ENCODE results near the gene STRC. TPM values are rescaled to one million over a fixed set of nuclear protein-coding genes. Genes with fewer than 3 reads are reported as not detected.
"Not testable (repeated sequence)": the region's sequence is repeated elsewhere in the genome, so short reads cannot be mapped to it uniquely, and the experiment has no call there.

Gene STRC
- total and polyA plus RNA-seq, 2 experiments from 2014 or later: 4.6 to 5.6 TPM

DNA sequence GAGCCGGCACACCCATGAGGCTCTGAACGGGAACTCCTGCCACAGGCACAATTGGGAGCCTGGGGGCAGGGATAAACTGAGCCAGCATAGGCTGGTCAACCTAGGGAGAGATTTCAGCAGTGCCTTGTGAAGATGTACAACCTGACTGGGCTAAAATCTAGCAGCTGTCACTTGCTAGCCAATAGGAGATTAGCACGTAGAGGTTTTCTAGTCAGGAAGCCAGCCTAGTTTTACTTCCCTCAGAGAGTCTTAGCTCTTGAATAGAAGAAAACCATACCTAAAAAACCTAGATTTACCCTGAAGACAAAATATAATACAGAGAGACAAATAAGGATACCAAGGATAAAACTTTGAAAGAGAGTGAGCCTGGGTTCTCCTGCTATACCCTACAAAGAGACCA is 55.8 kb downstream of the STRC start:
- not testable (repeated sequence) for H3K27me3 ChIP-seq; H3K36me3 ChIP-seq; H3K4me3 ChIP-seq; DNase-seq (ENCODE audit: low read depth in 1 of 2, low spot score in 1 of 2); H3K4me1 ChIP-seq (ENCODE audit: low read depth); H3K27ac ChIP-seq; H3K9me3 ChIP-seq (ENCODE audit: low read depth)

DNA sequence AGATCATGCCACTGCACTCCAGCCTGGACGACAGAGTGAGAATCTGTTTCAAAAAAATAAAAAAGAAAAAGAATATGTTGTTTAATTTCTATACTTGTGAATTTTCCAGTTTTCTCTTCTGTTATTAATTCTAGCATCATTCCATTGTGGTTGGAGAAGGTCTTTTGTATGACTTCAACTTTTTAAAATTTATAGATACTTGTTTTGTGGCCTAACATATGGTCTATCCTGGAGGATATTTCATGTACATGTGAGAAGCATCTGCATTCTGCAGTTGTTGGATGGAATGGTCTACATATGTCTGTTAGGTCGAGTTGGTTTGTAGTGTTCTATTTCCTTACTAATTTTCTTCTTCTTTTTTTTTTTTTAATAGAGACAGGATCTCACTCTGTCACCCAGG is 65.6 kb downstream of the STRC start:
- TF ChIP-seq, protein P1, sequence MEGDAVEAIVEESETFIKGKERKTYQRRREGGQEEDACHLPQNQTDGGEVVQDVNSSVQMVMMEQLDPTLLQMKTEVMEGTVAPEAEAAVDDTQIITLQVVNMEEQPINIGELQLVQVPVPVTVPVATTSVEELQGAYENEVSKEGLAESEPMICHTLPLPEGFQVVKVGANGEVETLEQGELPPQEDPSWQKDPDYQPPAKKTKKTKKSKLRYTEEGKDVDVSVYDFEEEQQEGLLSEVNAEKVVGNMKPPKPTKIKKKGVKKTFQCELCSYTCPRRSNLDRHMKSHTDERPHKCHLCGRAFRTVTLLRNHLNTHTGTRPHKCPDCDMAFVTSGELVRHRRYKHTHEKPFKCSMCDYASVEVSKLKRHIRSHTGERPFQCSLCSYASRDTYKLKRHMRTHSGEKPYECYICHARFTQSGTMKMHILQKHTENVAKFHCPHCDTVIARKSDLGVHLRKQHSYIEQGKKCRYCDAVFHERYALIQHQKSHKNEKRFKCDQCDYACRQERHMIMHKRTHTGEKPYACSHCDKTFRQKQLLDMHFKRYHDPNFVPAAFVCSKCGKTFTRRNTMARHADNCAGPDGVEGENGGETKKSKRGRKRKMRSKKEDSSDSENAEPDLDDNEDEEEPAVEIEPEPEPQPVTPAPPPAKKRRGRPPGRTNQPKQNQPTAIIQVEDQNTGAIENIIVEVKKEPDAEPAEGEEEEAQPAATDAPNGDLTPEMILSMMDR (IDR thresholded peaks at IDR 0.05; ENCODE audit: low read depth, low read length): no peak
- H3K9me3 ChIP-seq (ENCODE audit: low read depth): no peaks in the 10 kb centered on the region
- H3K4me1 ChIP-seq (ENCODE audit: low read depth): no peaks in the 10 kb centered on the region
- no peak overlapping the region for H3K4me3 ChIP-seq
- H3K27ac ChIP-seq: no peak overlapping the region
- no peaks in the 10 kb centered on the region for H3K36me3 ChIP-seq
- H3K27me3 ChIP-seq: no peaks in the 10 kb centered on the region
- no peak for DNase-seq (ENCODE audit: low read depth in 1 of 2, low spot score in 1 of 2)

DNA sequence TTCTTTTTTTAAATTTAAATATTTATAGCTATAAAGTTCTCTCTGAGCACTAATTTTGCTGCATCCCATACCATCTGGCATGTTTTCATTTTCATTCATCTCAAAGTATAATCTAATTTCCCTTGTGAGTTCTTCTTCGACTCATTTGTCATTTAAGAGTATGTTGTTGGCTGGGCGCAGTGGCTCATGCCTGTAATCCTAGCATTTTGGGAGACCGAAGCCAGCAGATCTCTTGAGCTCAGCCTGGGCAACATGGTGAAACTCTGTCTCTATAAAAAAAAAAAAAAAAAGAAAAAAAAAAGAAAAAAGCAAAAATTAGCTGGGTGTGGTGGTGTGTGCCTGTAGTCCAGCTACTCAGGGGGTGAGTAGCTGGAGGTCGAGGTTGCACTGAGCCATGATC is 66.3 kb downstream of the STRC start:
- no peaks in the 10 kb centered on the region for H3K27me3 ChIP-seq
- TF ChIP-seq, protein P1 (IDR thresholded peaks at IDR 0.05; ENCODE audit: low read depth, low read length): no peak
- H3K36me3 ChIP-seq: peaks cover 2% of the 10 kb centered on the region
- H3K4me1 ChIP-seq (ENCODE audit: low read depth): no peaks in the 10 kb centered on the region
- no peaks in the 10 kb centered on the region for H3K9me3 ChIP-seq (ENCODE audit: low read depth)
- no peak overlapping the region for H3K4me3 ChIP-seq
- DNase-seq (ENCODE audit: low read depth in 1 of 2, low spot score in 1 of 2): no peak
- no peak overlapping the region for H3K27ac ChIP-seq

DNA sequence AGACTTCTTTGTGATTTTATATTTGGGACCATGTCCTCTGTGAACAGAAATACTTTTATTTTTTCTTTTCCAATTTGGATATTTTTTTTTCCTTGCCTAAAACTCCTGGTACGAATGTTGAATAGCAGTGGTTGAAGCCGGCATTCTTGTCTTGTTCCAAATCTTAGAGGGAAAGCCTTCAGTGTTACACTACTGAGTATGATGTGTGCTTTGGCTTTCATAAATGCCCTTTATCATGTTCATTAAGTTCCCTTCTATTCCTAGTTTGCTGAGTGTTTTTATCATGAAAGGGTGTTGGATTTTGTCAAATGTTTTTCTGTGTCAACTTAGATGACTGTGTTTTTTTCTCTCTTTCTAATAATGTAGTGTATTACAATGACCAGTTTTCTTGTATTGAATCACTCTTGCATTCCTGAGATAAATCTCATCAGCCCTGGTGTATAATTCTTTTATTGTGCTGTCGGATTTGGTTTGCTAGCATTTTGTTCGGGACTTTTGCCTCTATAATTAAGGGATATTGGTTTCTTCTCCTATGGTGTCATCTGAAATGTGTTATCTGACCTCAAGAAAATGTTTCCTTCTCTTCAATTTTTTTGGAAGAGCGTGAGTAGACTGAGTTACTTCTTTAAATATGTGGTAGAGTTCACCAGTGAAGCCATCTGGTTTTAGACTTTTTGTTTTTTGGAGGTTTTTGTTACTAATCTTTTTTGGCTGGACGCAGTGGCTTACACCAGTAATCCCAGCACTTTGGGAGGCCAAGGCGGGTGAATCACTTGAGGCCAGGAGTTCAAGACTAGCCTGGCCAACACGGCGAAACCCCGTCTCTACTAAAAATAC is 67.9 kb downstream of the STRC start:
- Histone ChIP-seq H3K4me3 (no peak overlapping the region), H3K27me3 (no peaks in the 10 kb centered on the region), H3K36me3 (peaks cover 2% of the 10 kb centered on the region), H3K9me3 (ENCODE audit: low read depth) (no peaks in the 10 kb centered on the region), H3K27ac (no peak overlapping the region), H3K4me1 (ENCODE audit: low read depth) (no peaks in the 10 kb centered on the region)
- TF ChIP-seq, protein P1 (IDR thresholded peaks at IDR 0.05; ENCODE audit: low read depth, low read length): no peak
- peak in 1 of 2 donors; percentile 62 for DNase-seq (ENCODE audit: low read depth in 1 of 2, low spot score in 1 of 2)

Other genes starting within 250 kb of the STRC start
- 27.1 and 29.8 TPM in 2 replicates for gene ZSCAN29, start 247.8 kb downstream of the STRC start, total RNA-seq
- 10.9 and 13.7 TPM in 2 replicates for gene ZSCAN29, start 247.8 kb downstream of the STRC start, polyA plus RNA-seq
- 7.1 and 10.7 TPM in 2 replicates for gene TUBGCP4, start 247.7 kb downstream of the STRC start, total RNA-seq
- 16.3 and 19.1 TPM in 2 replicates for gene TUBGCP4, start 247.7 kb downstream of the STRC start, polyA plus RNA-seq
- 72.1 and 84.1 TPM in 2 replicates for gene TP53BP1, start 125.6 kb downstream of the STRC start, total RNA-seq
- 41.0 and 41.1 TPM in 2 replicates for gene TP53BP1, start 125.6 kb downstream of the STRC start, polyA plus RNA-seq
- gene MAP1A, start 101.2 kb downstream of the STRC start, total RNA-seq: 30.6 TPM in 2 replicates
- 13.8 and 19.3 TPM in 2 replicates for gene MAP1A, start 101.2 kb downstream of the STRC start, polyA plus RNA-seq
- 16.0 and 20.0 TPM in 2 replicates for gene PPIP5K1, start 28.6 kb downstream of the STRC start, total RNA-seq
- 16.5 and 17.6 TPM in 2 replicates for gene PPIP5K1, start 28.6 kb downstream of the STRC start, polyA plus RNA-seq
- 1.5 and 3.8 TPM in 2 replicates for gene CKMT1B, start 24.8 kb downstream of the STRC start, total RNA-seq
- gene CKMT1B, start 24.8 kb downstream of the STRC start, polyA plus RNA-seq: 3.3 and 6.5 TPM in 2 replicates
- 2.5 and 3.8 TPM in 2 replicates for gene CATSPER2, start 30.0 kb upstream of the STRC start, total RNA-seq
- gene CATSPER2, start 30.0 kb upstream of the STRC start, polyA plus RNA-seq: 4.6 and 5.3 TPM in 2 replicates
- gene CKMT1A, start 75.1 kb upstream of the STRC start, total RNA-seq: 1.4 and 5.9 TPM in 2 replicates
- gene CKMT1A, start 75.1 kb upstream of the STRC start, polyA plus RNA-seq: 3.8 and 5.9 TPM in 2 replicates
- gene PDIA3, start 127.6 kb upstream of the STRC start, total RNA-seq: 97.9 and 155 TPM in 2 replicates
- 532 and 932 TPM in 2 replicates for gene PDIA3, start 127.6 kb upstream of the STRC start, polyA plus RNA-seq
- gene ELL3, start 158.2 kb upstream of the STRC start, total RNA-seq: 2.6 and 4.3 TPM in 2 replicates
- 4.6 TPM in 1 of 2 replicates, not detected in the other for gene ELL3, start 158.2 kb upstream of the STRC start, polyA plus RNA-seq
- gene SERF2, start 173.5 kb upstream of the STRC start, total RNA-seq: 865 and 1,079 TPM in 2 replicates
- gene SERF2, start 173.5 kb upstream of the STRC start, polyA plus RNA-seq: 1,545 and 1,638 TPM in 2 replicates
- 0.21 and 0.71 TPM in 2 replicates for gene SERINC4, start 181.4 kb upstream of the STRC start, total RNA-seq
- gene SERINC4, start 181.4 kb upstream of the STRC start, polyA plus RNA-seq: 0.35 and 0.44 TPM in 2 replicates
- gene HYPK, start 181.8 kb upstream of the STRC start, total RNA-seq: 17.2 TPM in 2 replicates
- gene HYPK, start 181.8 kb upstream of the STRC start, polyA plus RNA-seq: 12.8 and 16.5 TPM in 2 replicates
- 21.4 and 28.0 TPM in 2 replicates for gene MFAP1, start 205.9 kb upstream of the STRC start, total RNA-seq
- 39.2 and 42.4 TPM in 2 replicates for gene MFAP1, start 205.9 kb upstream of the STRC start, polyA plus RNA-seq
- gene WDR76, start 208.2 kb upstream of the STRC start, total RNA-seq: 7.9 and 8.2 TPM in 2 replicates
- gene WDR76, start 208.2 kb upstream of the STRC start, polyA plus RNA-seq: 1.5 and 4.0 TPM in 2 replicates

Data from cardiac muscle cell (in vitro differentiated cells and primary cell).